GM18867 (cell line): ENCODE results near the gene PACSIN1.

Experiments used
- ATAC-seq: cut with Tn5 transposase; IDR thresholded peaks from one replicate; pipeline ENCODE4 v1.9.1; 2021; ENCODE audit warnings: mild to moderate bottlenecking, moderate library complexity; ENCODE audit not compliant: unreplicated experiment

The PACSIN1 gene

DNA sequence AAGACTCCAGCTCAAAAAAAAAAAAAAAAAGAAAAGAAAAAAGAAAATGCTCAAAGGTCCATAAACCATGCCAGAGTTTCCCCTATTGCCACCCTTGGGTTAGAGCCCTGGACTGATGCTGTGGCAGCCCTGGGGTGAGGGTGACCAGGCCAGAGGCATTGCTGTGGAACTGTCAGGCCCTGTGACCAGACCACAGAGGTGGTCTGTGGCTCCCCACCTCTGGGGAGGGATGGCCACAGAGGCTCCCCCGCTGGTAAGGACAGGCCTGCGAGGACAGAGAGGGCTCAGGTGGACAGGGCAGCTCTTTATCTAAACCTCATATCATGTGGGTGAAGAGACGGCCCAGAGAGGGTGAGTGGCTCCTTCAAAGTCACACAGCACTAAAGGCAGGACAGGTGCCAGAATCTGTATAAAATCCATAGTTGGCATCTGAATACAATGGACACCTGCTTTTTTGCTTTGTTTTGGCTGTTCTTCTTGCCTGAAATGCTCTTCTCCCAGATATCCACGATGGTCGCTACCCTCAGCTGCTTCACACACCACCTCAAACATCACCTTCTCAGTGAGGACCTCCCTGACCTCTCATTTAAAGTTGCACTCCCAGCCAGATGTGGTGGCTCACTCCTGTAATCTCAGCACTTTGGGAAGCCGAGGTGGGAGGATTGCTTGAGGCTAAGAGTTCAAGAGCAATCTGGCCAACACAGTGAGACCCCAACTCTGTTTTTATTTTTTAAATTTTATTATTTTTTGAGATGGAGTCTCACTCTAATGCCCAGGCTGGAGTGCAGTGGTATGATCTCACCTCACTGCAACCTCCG lies 112.8 kb downstream of the PACSIN1 start:
- no peak for ATAC-seq

DNA sequence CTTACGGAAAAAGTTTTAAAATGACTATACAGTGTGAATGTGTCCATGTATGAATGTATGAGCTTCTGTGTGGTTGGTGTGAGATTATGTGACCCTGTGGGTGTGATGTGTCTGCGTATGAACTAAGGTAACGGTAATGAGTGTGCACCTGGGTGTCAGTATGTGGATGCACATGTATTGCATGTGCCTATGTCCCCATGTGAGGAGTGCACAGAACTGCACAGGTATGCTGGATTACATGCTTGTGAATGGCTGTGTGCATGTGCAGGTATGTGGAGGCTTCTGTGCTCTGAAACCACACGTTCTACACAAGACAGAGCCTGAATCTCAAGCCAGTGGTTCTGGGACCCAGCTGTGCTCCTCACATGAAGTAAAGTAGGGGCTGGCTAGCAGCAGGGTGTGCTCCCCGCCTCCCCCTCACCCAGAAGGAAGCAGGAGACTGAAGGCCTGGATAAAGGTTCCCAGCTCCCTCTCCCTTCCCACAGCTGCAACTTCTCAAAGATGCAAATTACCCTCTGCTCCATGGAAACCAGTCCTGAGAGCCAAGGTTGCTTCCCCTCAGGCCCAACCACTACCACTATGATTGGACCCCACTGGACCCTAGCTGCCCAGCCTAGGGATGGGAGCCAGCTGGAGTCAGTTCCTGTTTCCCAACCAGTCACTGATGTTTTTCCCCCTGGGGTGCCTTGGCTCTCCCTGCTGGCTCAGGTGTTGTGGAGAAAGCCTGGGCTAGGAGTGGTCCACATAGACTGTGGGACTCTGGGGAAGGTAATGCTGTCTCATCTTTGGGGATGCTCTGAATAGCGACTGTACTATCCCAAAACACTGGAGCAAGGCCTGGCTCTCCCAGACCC lies 115.1 kb downstream of the PACSIN1 start:
- no peak for ATAC-seq

DNA sequence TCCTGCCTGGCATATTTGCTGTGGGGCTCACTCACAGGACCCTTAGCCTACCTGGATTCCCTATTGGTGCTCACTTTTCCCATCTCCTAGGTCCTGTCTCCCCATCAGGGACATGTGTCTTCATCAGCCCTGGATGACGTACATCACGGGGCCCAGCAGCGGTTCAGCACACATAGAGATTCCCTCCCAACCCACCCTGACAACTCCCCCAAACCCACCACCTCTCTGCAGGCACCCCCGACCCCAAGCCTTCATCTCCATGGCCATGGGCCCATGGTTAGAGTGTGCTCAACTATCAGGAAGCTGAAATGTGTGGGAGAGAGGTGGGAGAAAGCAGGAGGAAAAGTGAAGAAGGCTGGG lies 115.7 kb downstream of the PACSIN1 start:
- no peak for ATAC-seq

GRCh38 chr6:34583461-34583860 lies 117.6 kb downstream of the PACSIN1 start:
- ATAC-seq, result no peak

DNA sequence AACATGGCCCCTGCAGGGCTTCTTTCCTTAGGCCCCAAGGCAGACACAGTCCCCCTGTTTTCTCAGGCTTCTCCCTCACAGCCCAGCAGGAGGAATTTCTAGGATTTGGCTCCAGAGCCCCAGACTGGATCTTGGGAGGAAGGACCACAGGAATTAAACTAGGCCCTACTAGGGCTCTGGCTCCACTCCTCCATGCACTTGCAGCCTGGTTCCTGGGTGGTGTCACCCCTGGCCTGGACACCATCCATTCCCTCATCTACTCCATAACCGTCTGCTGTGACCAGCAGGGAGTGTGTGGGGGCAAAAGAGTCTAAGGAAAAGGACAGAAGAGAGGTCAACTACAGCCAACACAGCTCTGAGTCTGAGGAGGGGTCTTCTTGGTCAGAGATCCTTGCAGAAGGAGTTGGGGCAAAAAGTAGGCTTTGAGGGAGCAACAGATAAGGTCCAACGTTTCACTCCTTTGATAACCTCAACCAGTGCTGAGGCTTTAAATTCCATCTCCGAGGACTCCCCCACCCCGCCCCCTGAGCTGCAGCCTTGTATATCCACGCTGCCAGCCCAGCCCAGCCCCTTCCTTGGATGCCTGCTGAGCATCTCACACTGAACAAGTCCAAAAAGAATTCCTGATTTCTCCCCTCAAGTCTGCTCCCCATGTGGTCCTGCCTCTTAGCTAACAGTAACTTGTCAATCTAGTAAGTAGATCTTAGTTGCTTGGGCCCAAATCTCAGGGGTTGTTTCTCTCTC lies 118.2 kb downstream of the PACSIN1 start:
- no peak for ATAC-seq

- no peak for ATAC-seq
Measured at GRCh38 chr6:34584694-34585093, 118.8 kb downstream of the PACSIN1 start.
